Kidney epithelial cell (primary cell): Measurements from ENCODE around the gene NFKBIL1. TPM values are rescaled to one million over a fixed set of nuclear protein-coding genes. Genes with fewer than 3 reads are reported as not detected.
A peak's percentile ranks its signal among the peaks of the same experiment; 100 is the strongest.

ENCODE experiments used
- DNase-seq: peaks from one replicate; pipeline ENCODE4 v3.0.0-alpha.2; 2010; ENCODE audit warnings: low read depth
- H3K27me3 ChIP-seq: 2 replicates; pipeline ENCODE4 v1.6.0; 2011; ENCODE audit warnings: low read length; ENCODE audit not compliant: control insufficient read depth, insufficient read depth
- H3K36me3 ChIP-seq: 2 replicates; pipeline ENCODE4 v1.5.1; 2011; ENCODE audit warnings: low read length; ENCODE audit not compliant: control insufficient read depth, insufficient read depth
- H3K4me3 ChIP-seq: 2 replicates; pipeline ENCODE4 v1.5.1; 2011; ENCODE audit warnings: low read depth, mild to moderate bottlenecking, control low read depth, low read length
- total RNA-seq: library from RNA; depleted of rRNA; stranded (reverse); fragments of >200 nt; gene quantifications from 2 replicates; pipeline ENCODE4 v1.2.3, GENCODE V29; 2015
- TF ChIP-seq, protein P1 (sequence below): IDR thresholded peaks from 2 replicates; pipeline ENCODE4 v1.5.1; 2011; ENCODE audit warnings: mild to moderate bottlenecking, moderate library complexity, low read length, control low read depth, inconsistent platforms; ENCODE audit not compliant: insufficient read depth, poor library complexity, severe bottlenecking

The NFKBIL1 gene
- total RNA-seq, 1 donor from 2014 or later = 44.0 TPM

- no peak overlapping the region for H3K4me3 ChIP-seq
- no peaks in the 10 kb centered on the region for H3K27me3 ChIP-seq
- peaks cover 4% of the 10 kb centered on the region for H3K36me3 ChIP-seq
- no peak for DNase-seq
- TF ChIP-seq, protein P1, sequence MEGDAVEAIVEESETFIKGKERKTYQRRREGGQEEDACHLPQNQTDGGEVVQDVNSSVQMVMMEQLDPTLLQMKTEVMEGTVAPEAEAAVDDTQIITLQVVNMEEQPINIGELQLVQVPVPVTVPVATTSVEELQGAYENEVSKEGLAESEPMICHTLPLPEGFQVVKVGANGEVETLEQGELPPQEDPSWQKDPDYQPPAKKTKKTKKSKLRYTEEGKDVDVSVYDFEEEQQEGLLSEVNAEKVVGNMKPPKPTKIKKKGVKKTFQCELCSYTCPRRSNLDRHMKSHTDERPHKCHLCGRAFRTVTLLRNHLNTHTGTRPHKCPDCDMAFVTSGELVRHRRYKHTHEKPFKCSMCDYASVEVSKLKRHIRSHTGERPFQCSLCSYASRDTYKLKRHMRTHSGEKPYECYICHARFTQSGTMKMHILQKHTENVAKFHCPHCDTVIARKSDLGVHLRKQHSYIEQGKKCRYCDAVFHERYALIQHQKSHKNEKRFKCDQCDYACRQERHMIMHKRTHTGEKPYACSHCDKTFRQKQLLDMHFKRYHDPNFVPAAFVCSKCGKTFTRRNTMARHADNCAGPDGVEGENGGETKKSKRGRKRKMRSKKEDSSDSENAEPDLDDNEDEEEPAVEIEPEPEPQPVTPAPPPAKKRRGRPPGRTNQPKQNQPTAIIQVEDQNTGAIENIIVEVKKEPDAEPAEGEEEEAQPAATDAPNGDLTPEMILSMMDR = no peak
Measured at GRCh38 chr6:31538805-31539400, 8.5 kb upstream of the NFKBIL1 start.

GRCh38 chr6:31540640-31541039 lies 6.8 kb upstream of the NFKBIL1 start:
- H3K4me3 ChIP-seq = peak overlapping the region; percentile 83
- peaks cover 3% of the 10 kb centered on the region for H3K36me3 ChIP-seq
- no peaks in the 10 kb centered on the region for H3K27me3 ChIP-seq
- TF ChIP-seq, protein P1 = no peak
- DNase-seq = no peak

DNA sequence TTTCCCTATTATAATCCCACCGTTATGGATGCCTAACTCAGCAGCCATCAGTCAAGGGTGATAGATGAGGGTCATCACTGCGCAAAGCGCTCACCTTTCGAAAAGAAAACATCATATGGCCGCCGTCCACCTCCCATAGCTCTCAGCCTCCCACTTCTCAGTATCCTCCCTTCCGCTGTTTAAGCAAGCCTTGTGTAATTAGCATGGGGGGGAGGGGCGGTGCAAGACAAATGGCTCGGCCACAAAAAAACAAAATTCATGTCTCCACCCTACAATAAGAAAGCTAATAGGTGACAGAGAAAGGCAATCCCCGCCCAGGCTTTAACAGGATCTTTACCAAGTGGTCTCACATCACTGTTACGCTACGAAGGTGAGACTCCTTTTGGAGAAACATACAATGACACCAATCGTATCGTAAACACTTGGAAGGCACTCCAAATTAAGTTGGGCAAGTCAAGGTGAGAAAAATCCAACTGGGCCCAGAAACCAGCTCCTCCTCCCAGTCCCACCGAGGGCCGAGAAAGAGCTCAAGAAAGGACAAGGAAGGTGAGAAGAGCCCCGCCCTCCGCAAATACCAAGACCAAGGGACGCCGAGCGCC lies 6.2 kb upstream of the NFKBIL1 start:
- no peak for DNase-seq
- TF ChIP-seq, protein P1 = no peak

GRCh38 chr6:31541658-31542521 lies 5.5 kb upstream of the NFKBIL1 start, which contains the start of gene DDX39B:
Gene DDX39B (minus strand): TSS chr6:31542003. CDS start chr6:31540532, 1,471 bp downstream.
- peaks cover 3% of the 10 kb centered on the region for H3K36me3 ChIP-seq
- peak; percentile 91 for DNase-seq
- no peaks in the 10 kb centered on the region for H3K27me3 ChIP-seq
- peak within 1 kb of the TSS; percentile 83 for H3K4me3 ChIP-seq
- TF ChIP-seq, protein P1 = no peak

More for the DNA sequence above, 6.2 kb upstream of the NFKBIL1 start:
- H3K4me3 ChIP-seq = peak overlapping the region; percentile 83
- H3K36me3 ChIP-seq = peaks cover 3% of the 10 kb centered on the region
- no peaks in the 10 kb centered on the region for H3K27me3 ChIP-seq

- no peak for DNase-seq
- H3K4me3 ChIP-seq = no peak overlapping the region
- peaks cover 3% of the 10 kb centered on the region for H3K36me3 ChIP-seq
- TF ChIP-seq, protein P1 = no peak
- H3K27me3 ChIP-seq = no peaks in the 10 kb centered on the region
Measured at GRCh38 chr6:31543639-31544038, 3.8 kb upstream of the NFKBIL1 start.
